Activated gamma-delta T cell (primary cell): ENCODE measurements around the gene SNAP23.

Source experiments
- DNase-seq: peaks from one replicate; lab custom pipeline; 2025; lab: John Stamatoyannopoulos, UW

SNAP23 gene

GRCh38 chr15:42558739-42559138 is 63.3 kb downstream of the SNAP23 start:
- no peak for DNase-seq

GRCh38 chr15:42575188-42576039 is 80.0 kb downstream of the SNAP23 start, which contains the start of gene STARD9:
TSS of gene STARD9 (plus strand) at chr15:42575606. CDS start at chr15:42575716, 110 bp downstream.
- peak; percentile 93 for DNase-seq

- no peak for DNase-seq
These were observed 80.7 kb downstream of the SNAP23 start for GRCh38 chr15:42576040-42576594.

GRCh38 chr15:42576776-42577175 is 81.3 kb downstream of the SNAP23 start:
- DNase-seq = no peak

- DNase-seq = no peak
These were observed 82.1 kb downstream of the SNAP23 start for GRCh38 chr15:42577514-42578031.

GRCh38 chr15:42578984-42579537 is 83.6 kb downstream of the SNAP23 start:
- DNase-seq = no peak

GRCh38 chr15:42581272-42581730 is 85.9 kb downstream of the SNAP23 start:
- DNase-seq = peak; percentile 56
